ENCODE measurements around the gene OR2T2.

GRCh38 chr1:248416226-248416625 is 29.2 kb upstream of the OR2T2 start:
- TF ChIP-seq MAX (IDR thresholded peaks at IDR 0.05) (no peak), CTCF (IDR thresholded peaks at IDR 0.05; ENCODE audit: control extremely low read depth in 1 of 3, insufficient read depth in 1 of 3, low read depth in 1 of 3, low read length in 3 of 3) (no peak), E2F6 (IDR thresholded peaks at IDR 0.05) (no peak), NRF1 (IDR thresholded peaks at IDR 0.05; ENCODE audit: low read depth, low read length) (no peak)

Measured in H1 (cell line).